K562 (cell line): Measurements from ENCODE around the gene EMILIN1.

Source experiments
- MNT ChIP-seq, 2 experiments: fragments of 450-650 bp; conservative IDR thresholded peaks; 2 replicates each; pipeline ENCODE4 v1.6.1; 2017; ENCODE audit warnings: mild to moderate bottlenecking in 2 of 2, moderate library complexity in 2 of 2
- TAF1 ChIP-seq: IDR thresholded peaks from 2 replicates; pipeline ENCODE4 v1.6.1; 2011; ENCODE audit warnings: mild to moderate bottlenecking, low read length, moderate library complexity; ENCODE audit not compliant: insufficient read depth, control insufficient read depth, severe bottlenecking; ENCODE audit errors: extremely low read depth

- TF ChIP-seq MNT (conservative IDR thresholded peaks at IDR 0.05): no peak
- no peak for TF ChIP-seq TAF1
Measured at GRCh38 chr2:27135478-27135955, 57.1 kb downstream of the EMILIN1 start.
